ENCODE data around the gene C1R. TPM values are rescaled to one million over a fixed set of nuclear protein-coding genes. Genes with fewer than 3 reads are reported as not detected.

C1R gene
- total RNA-seq, 1 experiment from 2014 or later = 11.5 TPM

- Mint-ChIP-seq H3K27ac (no peak overlapping the region; a peak in 1 of 7 replicates), H3K27me3 (ENCODE audit: low read depth) (peaks cover 10% of the 10 kb centered on the region), H3K4me1 (peaks cover 33 to 34% of the 10 kb centered on the region in 2 experiments), H3K36me3 (ENCODE audit: insufficient read depth in 1 of 3, low read depth in 3 of 3) (peaks cover 4 to 7% (median 6%) of the 10 kb centered on the region in 3 experiments; a peak in 4 of 7 replicates), H3K4me3 (no peak overlapping the region), H3K9me3 (no peaks in the 10 kb centered on the region)
- no peaks in the 10 kb centered on the region for H3K79me1 ChIP-seq (ENCODE audit: insufficient read depth, low read depth, low read length, poor library complexity, severe bottlenecking)
- no peak for TF ChIP-seq CTCF (conservative IDR thresholded peaks at IDR 0.05)
- H4K91ac ChIP-seq (ENCODE audit: insufficient read length, low read depth, low read length) = no peak overlapping the region
- H3K23ac ChIP-seq (ENCODE audit: insufficient read length, low read depth, low read length) = no peak overlapping the region
- H2BK12ac ChIP-seq (ENCODE audit: insufficient read length, low read depth, low read length) = no peak overlapping the region
- H4K8ac ChIP-seq (replicated peaks; ENCODE audit: insufficient read length, low read depth, low read length) = no peak overlapping the region
- H2BK15ac ChIP-seq (ENCODE audit: low read depth, low read length) = no peak overlapping the region
- no CpG with 5 or more reads among the region's 8 CpGs for WGBS (ENCODE audit: extremely low coverage, insufficient read length, low lambda C conversion rate)
- H3K14ac ChIP-seq (ENCODE audit: insufficient read depth, low read length) = no peak overlapping the region
- no peak overlapping the region for H2BK20ac ChIP-seq (ENCODE audit: low read depth, low read length, poor library complexity, severe bottlenecking)
- no peak for DNase-seq
- no peak overlapping the region for H3T11ph ChIP-seq (ENCODE audit: low read length)
- H2BK120ac ChIP-seq (ENCODE audit: low read depth, low read length, poor library complexity, severe bottlenecking) = no peak overlapping the region
- H3K4ac ChIP-seq (ENCODE audit: low read depth, low read length) = no peak overlapping the region
- H3K4me2 ChIP-seq (ENCODE audit: insufficient read depth, insufficient read length, low read length) = no peak overlapping the region
- H4K20me1 ChIP-seq (ENCODE audit: control insufficient read depth, insufficient read depth, insufficient read length) = no peaks in the 10 kb centered on the region
- no peaks in the 10 kb centered on the region; the same call in 1 of the 2 replicates for H3K27me3 ChIP-seq (ENCODE audit: insufficient read depth, low read length)
- H3K18ac ChIP-seq (ENCODE audit: insufficient read length, low read depth, low read length) = no peak overlapping the region
- H2AFZ ChIP-seq (ENCODE audit: low read length) = no peak overlapping the region
- no peak overlapping the region for H3K56ac ChIP-seq (ENCODE audit: insufficient read length, low read depth, low read length)
- no peak overlapping the region for H2BK5ac ChIP-seq (ENCODE audit: insufficient read length, low read length)
- no peaks in the 10 kb centered on the region for H3K9me3 ChIP-seq (ENCODE audit: control insufficient read depth, low read depth, low read length)
- H3K27ac ChIP-seq (ENCODE audit: insufficient read length, low read depth, low read length) = no peak overlapping the region
- no peak overlapping the region for H2AK5ac ChIP-seq (ENCODE audit: insufficient read length, low read length)
- H3K4me1 ChIP-seq (ENCODE audit: insufficient read depth, low read length) = peaks cover 16% of the 10 kb centered on the region; the same call in 1 of the 2 replicates
- H3K23me2 ChIP-seq (ENCODE audit: insufficient read length, low read depth, low read length, poor library complexity, severe bottlenecking) = peaks cover 4% of the 10 kb centered on the region
- no peak overlapping the region for H4K5ac ChIP-seq (ENCODE audit: insufficient read length, low read depth, low read length)
- no peaks in the 10 kb centered on the region for H3K79me2 ChIP-seq (ENCODE audit: insufficient read depth, low read length)
- H3K9ac ChIP-seq (ENCODE audit: extremely low read depth, insufficient read length, low read length) = no peak overlapping the region
These were observed 778 bp upstream of the C1R start for GRCh38 chr12:7092986-7093460.

Data from H9 (cell line).